ENCODE measurements around the gene ACRBP. TPM values are rescaled to one million over a fixed set of nuclear protein-coding genes. Genes with fewer than 3 reads are reported as not detected.

Gene ACRBP
- total RNA-seq, 1 donor from 2014 or later, result 0.75 TPM

DNA sequence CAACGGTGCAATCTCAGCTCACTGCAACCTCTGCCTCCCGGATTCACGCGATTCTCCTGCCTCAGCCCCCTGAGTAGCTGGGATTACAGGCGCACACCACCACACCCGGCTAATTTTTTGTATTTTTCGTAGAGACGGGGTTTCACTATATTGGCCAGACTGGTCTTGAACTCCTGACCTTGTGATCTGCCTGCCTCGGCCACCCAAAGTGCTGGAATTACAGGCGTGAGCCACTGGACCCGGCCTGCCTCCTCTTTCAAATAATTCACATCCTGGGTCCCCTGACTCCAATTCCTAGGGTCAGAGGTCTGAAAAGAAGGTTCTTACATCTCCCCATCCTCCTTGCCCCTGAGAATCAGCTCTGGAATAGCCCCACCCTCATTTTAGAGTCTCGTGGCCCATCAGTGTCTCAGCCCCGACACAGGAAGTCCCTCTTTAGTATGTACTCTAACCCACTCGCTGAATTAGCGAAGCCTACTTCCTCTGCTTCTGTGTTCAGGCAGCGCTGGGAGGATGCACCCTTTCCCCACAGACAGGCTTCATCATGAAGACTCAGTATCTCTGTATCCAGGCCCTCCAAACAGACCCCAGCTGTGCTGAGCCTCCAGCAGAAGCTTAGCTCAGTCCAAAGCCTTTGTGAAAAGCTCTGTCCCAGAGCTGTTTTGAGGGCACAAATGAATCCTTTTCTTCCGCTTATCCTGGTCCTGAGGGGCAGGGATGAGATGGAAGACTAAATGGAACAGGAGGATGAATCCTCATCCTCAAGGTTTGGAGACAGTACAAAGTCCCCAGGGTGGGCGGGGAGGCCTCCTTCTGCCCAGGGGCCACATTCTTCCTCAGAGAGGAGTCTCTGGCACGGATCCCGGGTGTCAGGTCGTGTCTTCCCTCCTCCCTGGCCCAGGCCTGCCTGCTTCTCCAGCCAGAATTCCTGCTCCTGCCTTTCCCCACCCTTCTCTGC is 14.9 kb downstream of the ACRBP start:
- DNase-seq (ENCODE audit: low read depth), result no peak
- Histone ChIP-seq H3K4me3 (ENCODE audit: low read depth, low read length) (no peak overlapping the region), H3K36me3 (ENCODE audit: control insufficient read depth, insufficient read depth, low read length) (no peaks in the 10 kb centered on the region), H3K27me3 (ENCODE audit: control insufficient read depth, insufficient read depth, low read length) (no peaks in the 10 kb centered on the region)
- TF ChIP-seq, protein P1, sequence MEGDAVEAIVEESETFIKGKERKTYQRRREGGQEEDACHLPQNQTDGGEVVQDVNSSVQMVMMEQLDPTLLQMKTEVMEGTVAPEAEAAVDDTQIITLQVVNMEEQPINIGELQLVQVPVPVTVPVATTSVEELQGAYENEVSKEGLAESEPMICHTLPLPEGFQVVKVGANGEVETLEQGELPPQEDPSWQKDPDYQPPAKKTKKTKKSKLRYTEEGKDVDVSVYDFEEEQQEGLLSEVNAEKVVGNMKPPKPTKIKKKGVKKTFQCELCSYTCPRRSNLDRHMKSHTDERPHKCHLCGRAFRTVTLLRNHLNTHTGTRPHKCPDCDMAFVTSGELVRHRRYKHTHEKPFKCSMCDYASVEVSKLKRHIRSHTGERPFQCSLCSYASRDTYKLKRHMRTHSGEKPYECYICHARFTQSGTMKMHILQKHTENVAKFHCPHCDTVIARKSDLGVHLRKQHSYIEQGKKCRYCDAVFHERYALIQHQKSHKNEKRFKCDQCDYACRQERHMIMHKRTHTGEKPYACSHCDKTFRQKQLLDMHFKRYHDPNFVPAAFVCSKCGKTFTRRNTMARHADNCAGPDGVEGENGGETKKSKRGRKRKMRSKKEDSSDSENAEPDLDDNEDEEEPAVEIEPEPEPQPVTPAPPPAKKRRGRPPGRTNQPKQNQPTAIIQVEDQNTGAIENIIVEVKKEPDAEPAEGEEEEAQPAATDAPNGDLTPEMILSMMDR (IDR thresholded peaks at IDR 0.05; ENCODE audit: insufficient read depth, low read length, poor library complexity, severe bottlenecking), result no peak

DNA sequence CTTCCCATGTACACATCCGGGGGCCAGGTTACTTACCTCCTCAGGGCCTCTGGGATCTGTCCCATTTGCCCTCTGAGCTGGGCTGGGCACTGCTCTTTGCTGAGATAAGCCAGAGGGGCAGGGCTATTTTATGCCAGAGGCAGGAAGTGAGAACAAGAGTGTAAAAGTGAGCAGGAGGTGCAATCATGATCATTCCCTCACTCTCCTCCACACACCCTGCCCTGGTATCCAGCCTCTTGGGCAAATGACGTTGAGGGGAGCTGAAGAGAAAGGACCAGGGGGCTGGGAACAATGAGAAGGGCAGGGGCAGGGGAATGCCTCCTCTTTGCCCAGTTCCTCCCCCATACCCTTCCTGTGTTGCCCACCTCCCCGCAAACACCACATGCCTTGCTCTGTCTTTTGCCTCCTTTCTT is 15.7 kb downstream of the ACRBP start:
- TF ChIP-seq, protein P1 (IDR thresholded peaks at IDR 0.05; ENCODE audit: insufficient read depth, low read length, poor library complexity, severe bottlenecking), result no peak
- Histone ChIP-seq H3K4me3 (ENCODE audit: low read depth, low read length) (no peak overlapping the region), H3K27me3 (ENCODE audit: control insufficient read depth, insufficient read depth, low read length) (no peaks in the 10 kb centered on the region), H3K36me3 (ENCODE audit: control insufficient read depth, insufficient read depth, low read length) (no peaks in the 10 kb centered on the region)
- DNase-seq (ENCODE audit: low read depth), result no peak

DNA sequence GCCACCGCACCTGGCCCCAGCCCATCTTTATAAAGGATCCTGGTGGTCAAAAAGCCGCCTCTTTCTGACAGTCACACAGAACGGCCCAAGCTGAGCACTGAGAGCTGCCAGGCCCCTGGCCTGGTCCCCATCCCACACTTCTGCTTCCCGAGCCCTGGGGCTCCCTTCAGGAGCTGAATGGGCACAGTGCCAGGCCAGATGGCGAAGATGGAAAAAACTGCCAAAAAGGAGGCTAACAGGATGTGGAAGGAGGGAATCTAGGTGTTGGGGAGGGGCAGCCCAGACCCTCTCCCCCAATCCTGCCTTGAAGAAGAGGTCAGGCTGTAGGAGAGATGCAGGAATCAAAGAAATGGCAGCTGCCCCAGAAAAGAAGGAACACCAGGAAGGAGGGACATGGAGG is 16.5 kb downstream of the ACRBP start:
- Histone ChIP-seq H3K4me3 (ENCODE audit: low read depth, low read length) (no peak overlapping the region), H3K27me3 (ENCODE audit: control insufficient read depth, insufficient read depth, low read length) (no peaks in the 10 kb centered on the region), H3K36me3 (ENCODE audit: control insufficient read depth, insufficient read depth, low read length) (no peaks in the 10 kb centered on the region)
- DNase-seq (ENCODE audit: low read depth), result no peak
- TF ChIP-seq, protein P1 (IDR thresholded peaks at IDR 0.05; ENCODE audit: insufficient read depth, low read length, poor library complexity, severe bottlenecking), result no peak

DNA sequence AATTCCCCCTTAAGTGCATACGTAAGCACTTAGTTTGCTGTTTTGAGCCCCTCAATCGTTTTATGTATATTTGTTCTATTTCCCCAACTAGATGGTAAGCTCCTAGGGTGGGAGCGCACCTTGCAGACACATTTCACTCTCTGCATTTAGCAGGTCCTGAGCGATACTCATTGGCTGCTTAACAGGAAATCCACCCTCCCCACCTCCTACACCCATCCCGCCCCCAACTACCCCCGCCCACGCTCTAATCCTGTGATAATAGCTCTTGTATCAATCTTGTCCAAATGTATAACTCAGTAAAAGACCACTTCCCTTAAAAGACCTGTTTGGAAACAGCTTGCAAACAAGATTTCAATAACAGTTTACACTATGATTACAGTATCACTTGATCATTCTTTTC is 19.6 kb downstream of the ACRBP start:
- Histone ChIP-seq H3K36me3 (ENCODE audit: control insufficient read depth, insufficient read depth, low read length) (no peaks in the 10 kb centered on the region), H3K4me3 (ENCODE audit: low read depth, low read length) (no peak overlapping the region), H3K27me3 (ENCODE audit: control insufficient read depth, insufficient read depth, low read length) (no peaks in the 10 kb centered on the region)
- no peak for DNase-seq (ENCODE audit: low read depth)
- TF ChIP-seq, protein P1 (IDR thresholded peaks at IDR 0.05; ENCODE audit: insufficient read depth, low read length, poor library complexity, severe bottlenecking), result no peak

GRCh38 chr12:6626654-6627283 is 20.5 kb downstream of the ACRBP start:
- no peak for DNase-seq (ENCODE audit: low read depth)
- no peak overlapping the region for H3K4me3 ChIP-seq (ENCODE audit: low read depth, low read length)
- no peaks in the 10 kb centered on the region for H3K27me3 ChIP-seq (ENCODE audit: control insufficient read depth, insufficient read depth, low read length)
- no peaks in the 10 kb centered on the region for H3K36me3 ChIP-seq (ENCODE audit: control insufficient read depth, insufficient read depth, low read length)
- TF ChIP-seq, protein P1 (IDR thresholded peaks at IDR 0.05; ENCODE audit: insufficient read depth, low read length, poor library complexity, severe bottlenecking), result no peak

All from kidney epithelial cell (primary cell).